ENCODE data around the gene MICOS13.
A peak's percentile ranks its signal among the peaks of the same experiment; 100 is the strongest.

The MICOS13 gene

DNA sequence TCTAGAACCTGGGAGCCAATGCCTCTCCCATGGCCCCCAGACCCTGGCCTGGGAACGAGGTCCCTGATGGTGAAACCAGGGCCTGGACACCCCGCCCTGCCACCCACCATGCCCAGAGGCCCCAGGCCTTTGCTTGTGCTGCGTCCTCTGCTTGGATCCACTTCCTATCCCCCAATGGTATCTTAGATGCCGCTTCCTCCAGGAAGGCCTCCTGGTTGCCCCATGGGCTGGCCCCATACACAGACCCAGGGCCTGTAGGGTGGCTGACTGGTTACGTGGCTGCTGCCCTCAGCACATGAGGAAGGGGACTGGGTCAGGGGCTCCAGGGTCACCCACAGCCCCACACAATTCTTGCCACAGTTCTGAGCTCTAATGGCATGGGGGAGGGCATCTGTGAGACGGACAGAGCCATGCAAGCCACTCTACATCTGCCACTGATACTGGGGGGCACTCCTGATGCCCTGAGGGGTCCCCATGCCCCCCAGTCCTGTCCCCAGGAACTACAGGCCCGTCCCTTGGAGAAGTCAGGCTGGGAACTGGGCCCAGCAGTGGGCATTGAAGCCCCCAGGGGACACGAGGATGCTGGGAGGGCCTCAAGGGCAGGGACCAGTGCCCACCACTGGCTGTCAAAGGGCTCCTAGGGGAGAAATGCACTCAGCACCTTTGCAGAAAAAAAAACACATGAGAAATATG, 14.8 kb upstream of the MICOS13 start:
- no peak for TF ChIP-seq CTCF (IDR thresholded peaks at IDR 0.05; ENCODE audit: borderline replicate concordance, insufficient read depth, low read depth, low read length)
- H3K4me3 ChIP-seq (ENCODE audit: low read depth, low read length) = no peak overlapping the region

DNA sequence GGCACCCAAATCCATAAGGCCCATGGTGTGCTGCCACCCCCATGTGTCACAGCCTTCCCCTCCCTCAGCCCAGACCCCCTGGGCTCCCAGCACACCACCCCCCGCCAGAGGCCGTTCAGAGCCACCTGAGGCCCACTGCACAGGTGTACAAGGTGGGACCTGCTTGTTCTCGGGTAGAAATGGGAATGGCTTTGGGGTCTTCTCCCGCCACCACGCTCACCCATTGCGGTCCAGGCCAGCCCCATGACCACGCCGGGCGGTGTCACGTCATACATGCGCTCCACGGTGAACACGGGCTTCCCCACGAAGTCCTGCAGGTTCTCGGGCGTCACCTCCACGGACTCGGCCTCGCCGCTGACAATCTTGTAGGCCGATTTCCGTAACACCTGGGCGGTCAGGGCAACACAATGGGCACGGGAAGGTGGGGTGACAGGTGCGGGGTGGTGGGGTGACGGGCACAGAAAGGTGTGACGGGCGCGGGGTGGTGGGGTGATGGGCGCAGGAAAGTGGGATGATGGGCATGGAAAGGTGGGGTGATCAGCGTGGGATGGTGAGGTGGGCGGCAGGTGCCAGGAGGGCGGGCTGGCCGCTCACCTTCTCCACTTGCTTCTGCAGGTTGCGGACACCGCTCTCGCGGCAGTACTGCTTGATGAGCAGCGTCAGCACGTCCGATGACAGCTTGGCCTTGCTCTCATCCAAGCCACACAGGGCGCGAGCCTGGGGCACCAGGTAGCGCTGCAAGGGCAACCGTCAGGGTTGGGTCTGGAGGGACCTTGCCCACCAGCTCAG, 14.0 kb upstream of the MICOS13 start:
- TF ChIP-seq CTCF (IDR thresholded peaks at IDR 0.05; ENCODE audit: borderline replicate concordance, insufficient read depth, low read depth, low read length) = no peak
- H3K4me3 ChIP-seq (ENCODE audit: low read depth, low read length) = no peak overlapping the region

- TF ChIP-seq CTCF (IDR thresholded peaks at IDR 0.05; ENCODE audit: borderline replicate concordance, insufficient read depth, low read depth, low read length) = no peak
- H3K4me3 ChIP-seq (ENCODE audit: low read depth, low read length) = no peak overlapping the region
These were observed 13.2 kb upstream of the MICOS13 start for GRCh38 chr19:5693195-5694166.

DNA sequence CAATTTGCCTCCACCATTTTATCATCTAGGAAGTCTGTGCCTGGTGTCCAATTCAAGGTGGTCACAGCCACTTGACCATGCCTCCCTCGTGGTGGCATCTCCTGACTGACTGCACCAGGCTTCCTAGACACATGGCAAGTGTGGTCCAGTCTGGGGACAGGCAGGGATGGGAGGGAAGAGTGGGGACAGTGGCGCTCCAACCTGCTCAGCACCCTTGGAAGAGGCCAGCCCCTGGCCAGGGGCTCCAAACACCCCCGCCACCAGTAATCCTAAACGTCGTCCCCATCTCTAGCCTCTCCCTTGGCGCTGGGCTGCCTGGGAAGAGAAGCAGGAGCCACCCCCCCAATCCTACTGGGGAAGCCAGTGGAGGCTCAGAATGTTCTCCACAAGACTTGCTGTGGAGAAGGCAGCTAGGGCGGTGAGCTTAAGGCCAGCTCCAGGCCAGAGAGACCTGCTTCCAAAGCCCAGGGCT, 12.4 kb upstream of the MICOS13 start:
- no peak overlapping the region for H3K4me3 ChIP-seq (ENCODE audit: low read depth, low read length)

GRCh38 chr19:5691822-5692722, 11.8 kb upstream of the MICOS13 start:
- TF ChIP-seq CTCF (IDR thresholded peaks at IDR 0.05; ENCODE audit: borderline replicate concordance, insufficient read depth, low read depth, low read length) = no peak
- peak overlapping the region; percentile 89 for H3K4me3 ChIP-seq (ENCODE audit: low read depth, low read length)

More for the DNA sequence above, 12.4 kb upstream of the MICOS13 start:
- no peak for TF ChIP-seq CTCF (IDR thresholded peaks at IDR 0.05; ENCODE audit: borderline replicate concordance, insufficient read depth, low read depth, low read length)
